ENCODE data around the gene ENC1. TPM values are rescaled to one million over a fixed set of nuclear protein-coding genes. Genes with fewer than 3 reads are reported as not detected.

Gene ENC1
- total and polyA plus RNA-seq, 2 of the 4 experiments (the other 2 are of a cell fraction) = 25.6 to 70.8 TPM

DNA sequence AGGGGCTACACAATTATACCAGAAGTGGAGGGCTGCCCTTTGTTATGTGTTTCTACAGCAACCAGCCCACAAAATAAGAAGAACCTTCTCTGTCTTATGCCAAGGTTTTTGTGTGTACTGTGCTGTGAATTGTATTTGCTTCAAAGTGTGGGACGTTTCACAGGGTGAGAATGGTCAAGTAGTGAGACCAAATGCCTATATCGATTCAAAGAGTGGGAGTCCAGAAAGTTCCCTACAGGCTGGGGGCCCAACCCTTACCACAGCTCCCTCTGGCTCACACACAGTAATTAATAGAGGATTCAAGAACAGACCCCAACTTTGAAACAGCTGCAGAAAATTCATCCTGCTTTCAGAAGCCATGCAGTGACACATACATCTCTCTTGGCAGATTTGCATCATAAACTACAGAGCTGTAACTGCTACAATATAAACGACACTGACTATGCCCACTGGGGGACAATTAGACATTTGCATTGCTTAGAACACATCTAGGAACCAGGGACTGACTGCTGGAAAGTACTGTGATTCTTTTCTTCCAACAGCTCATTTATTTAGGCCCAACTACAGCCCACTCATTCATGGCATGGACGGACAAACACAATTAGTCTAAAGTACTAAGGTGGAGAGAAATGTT lies 12.8 kb downstream of the ENC1 start:
- ChIA-PET POLR2A (ENCODE audit: unreplicated experiment) (interaction anchor here (0.6 kb wide), 1 partner anchor 52 kb away, joined by 4 read pairs; no protein-coding TSS in a partner anchor), CTCF (no interaction called here)
- peaks cover 22 to 45% of the 10 kb centered on the region in 2 experiments for H3K79me1 ChIP-seq (ENCODE audit: low read depth in 1 of 2, low read length in 2 of 2)
- in situ Hi-C loops (cut with MboI; ENCODE audit: low sequenced_read_pairs) (no loop called here), dilution Hi-C loops (cut with HindIII; ENCODE audit: low sequenced_read_pairs, unreplicated experiment) (no loop called here), intact Hi-C loops (cut with micrococcal nuclease) (no loop called here)
- H3K4me3 ChIP-seq (ENCODE audit: insufficient read depth, low read depth, low read length) = no peak overlapping the region
- 50% methylated on average over 1 of the region's 4 CpGs; no CpG with 5 or more reads in 1 of the 2 experiments for WGBS, 2 experiments (ENCODE audit: extremely low coverage in 2 of 2, insufficient read length in 1 of 2)
- no peaks in the 10 kb centered on the region for H3K27me3 ChIP-seq (ENCODE audit: control insufficient read depth, insufficient read depth, low read length)
- H3K27ac ChIP-seq (ENCODE audit: insufficient read depth, low read length) = no peak overlapping the region
- H2BK20ac ChIP-seq (ENCODE audit: low read depth, low read length) = no peak overlapping the region
- H2BK120ac ChIP-seq (ENCODE audit: low read depth, low read length) = no peak overlapping the region
- H3K9ac ChIP-seq (ENCODE audit: low read depth, low read length) = no peak overlapping the region
- no peak overlapping the region for H4K5ac ChIP-seq (ENCODE audit: low read depth, low read length)
- no peak overlapping the region for H3K23ac ChIP-seq (ENCODE audit: low read depth, low read length)
- peaks cover 11% of the 10 kb centered on the region; the same call in 1 of the 2 replicates for H3K9me1 ChIP-seq (ENCODE audit: insufficient read depth, low read length)
- H3K9me3 ChIP-seq (ENCODE audit: control insufficient read depth, insufficient read depth, low read length) = no peaks in the 10 kb centered on the region
- no peak for ATAC-seq (ENCODE audit: low read depth)
- H3K4me2 ChIP-seq (ENCODE audit: low read depth, low read length) = no peak overlapping the region
- no peak for TF ChIP-seq POLR2A (IDR thresholded peaks at IDR 0.05; ENCODE audit: low read depth, low read length)
- TF ChIP-seq, protein P1, sequence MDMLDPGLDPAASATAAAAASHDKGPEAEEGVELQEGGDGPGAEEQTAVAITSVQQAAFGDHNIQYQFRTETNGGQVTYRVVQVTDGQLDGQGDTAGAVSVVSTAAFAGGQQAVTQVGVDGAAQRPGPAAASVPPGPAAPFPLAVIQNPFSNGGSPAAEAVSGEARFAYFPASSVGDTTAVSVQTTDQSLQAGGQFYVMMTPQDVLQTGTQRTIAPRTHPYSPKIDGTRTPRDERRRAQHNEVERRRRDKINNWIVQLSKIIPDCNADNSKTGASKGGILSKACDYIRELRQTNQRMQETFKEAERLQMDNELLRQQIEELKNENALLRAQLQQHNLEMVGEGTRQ (IDR thresholded peaks at IDR 0.05; ENCODE audit: low read depth, low read length) = no peak
- TF ChIP-seq, protein P2, sequence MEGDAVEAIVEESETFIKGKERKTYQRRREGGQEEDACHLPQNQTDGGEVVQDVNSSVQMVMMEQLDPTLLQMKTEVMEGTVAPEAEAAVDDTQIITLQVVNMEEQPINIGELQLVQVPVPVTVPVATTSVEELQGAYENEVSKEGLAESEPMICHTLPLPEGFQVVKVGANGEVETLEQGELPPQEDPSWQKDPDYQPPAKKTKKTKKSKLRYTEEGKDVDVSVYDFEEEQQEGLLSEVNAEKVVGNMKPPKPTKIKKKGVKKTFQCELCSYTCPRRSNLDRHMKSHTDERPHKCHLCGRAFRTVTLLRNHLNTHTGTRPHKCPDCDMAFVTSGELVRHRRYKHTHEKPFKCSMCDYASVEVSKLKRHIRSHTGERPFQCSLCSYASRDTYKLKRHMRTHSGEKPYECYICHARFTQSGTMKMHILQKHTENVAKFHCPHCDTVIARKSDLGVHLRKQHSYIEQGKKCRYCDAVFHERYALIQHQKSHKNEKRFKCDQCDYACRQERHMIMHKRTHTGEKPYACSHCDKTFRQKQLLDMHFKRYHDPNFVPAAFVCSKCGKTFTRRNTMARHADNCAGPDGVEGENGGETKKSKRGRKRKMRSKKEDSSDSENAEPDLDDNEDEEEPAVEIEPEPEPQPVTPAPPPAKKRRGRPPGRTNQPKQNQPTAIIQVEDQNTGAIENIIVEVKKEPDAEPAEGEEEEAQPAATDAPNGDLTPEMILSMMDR (conservative IDR thresholded peaks at IDR 0.05; ENCODE audit: low read depth, low read length) = no peak
- no peak for TF ChIP-seq MAZ (IDR thresholded peaks at IDR 0.05; ENCODE audit: borderline replicate concordance, low read depth, low read length)
- TF ChIP-seq FOS (IDR thresholded peaks at IDR 0.05; ENCODE audit: low read depth, low read length) = no peak
- TF ChIP-seq NFE2L2 (IDR thresholded peaks at IDR 0.05; ENCODE audit: low read depth, low read length) = no peak
- no peak for TF ChIP-seq RFX5 (IDR thresholded peaks at IDR 0.05; ENCODE audit: low read depth, low read length)
- no peak for TF ChIP-seq MXI1 (IDR thresholded peaks at IDR 0.05; ENCODE audit: borderline replicate concordance, low read depth, low read length)
- TF ChIP-seq MAFK (IDR thresholded peaks at IDR 0.05; ENCODE audit: low read depth, low read length) = no peak
- no peak for TF ChIP-seq CHD1 (IDR thresholded peaks at IDR 0.05; ENCODE audit: low read depth, low read length)
- TF ChIP-seq RAD21 (IDR thresholded peaks at IDR 0.05; ENCODE audit: low read length) = no peak
- no peak for TF ChIP-seq RCOR1 (IDR thresholded peaks at IDR 0.05; ENCODE audit: insufficient replicate concordance, low read length)
- TF ChIP-seq BHLHE40 (IDR thresholded peaks at IDR 0.05; ENCODE audit: low read depth, low read length) = no peak
- TF ChIP-seq CEBPB (IDR thresholded peaks at IDR 0.05; ENCODE audit: low read depth, low read length) = no peak
- TF ChIP-seq SMC3 (IDR thresholded peaks at IDR 0.05; ENCODE audit: low read depth, low read length) = no peak
- H2BK15ac ChIP-seq (ENCODE audit: low read depth, low read length) = no peak overlapping the region
- BruUV-seq (replicated peaks) = TSS peak; percentile 78
- no peak overlapping the region for H2AK5ac ChIP-seq (ENCODE audit: low read depth, low read length)
- H3K4ac ChIP-seq (ENCODE audit: low read depth, low read length) = no peak overlapping the region
- H3K14ac ChIP-seq (replicated peaks; ENCODE audit: low read depth, low read length) = no peak overlapping the region
- no peak overlapping the region for H2AK9ac ChIP-seq (replicated peaks; ENCODE audit: low read depth, low read length, poor library complexity)
- no peak overlapping the region for H3K56ac ChIP-seq (ENCODE audit: extremely low read depth, insufficient read depth, low read length)
- H2AFZ ChIP-seq (replicated peaks; ENCODE audit: low read length, poor library complexity) = no peak overlapping the region
- no peak overlapping the region for H4K8ac ChIP-seq (ENCODE audit: low read depth in 2 of 2, low read length in 2 of 2)
- H3K36me3 ChIP-seq (ENCODE audit: control insufficient read depth, insufficient read depth, low read length) = peaks cover 5% of the 10 kb centered on the region; the same call in 1 of the 2 replicates
- no peak overlapping the region for H2BK5ac ChIP-seq (ENCODE audit: low read depth, low read length, poor library complexity, severe bottlenecking)
- no peak for DNase-seq
- H3K4me1 ChIP-seq (ENCODE audit: control insufficient read depth, insufficient read depth, low read length) = peaks cover 20% of the 10 kb centered on the region
- no peak overlapping the region for H4K91ac ChIP-seq (ENCODE audit: insufficient read depth, low read depth, low read length)
- H3K18ac ChIP-seq (ENCODE audit: low read depth, low read length) = no peak overlapping the region
- peaks cover 20% of the 10 kb centered on the region for H4K20me1 ChIP-seq (ENCODE audit: insufficient read depth, low read length)

Measured in IMR-90 (cell line).